ENCODE measurements around the gene BIVM. TPM values are rescaled to one million over a fixed set of nuclear protein-coding genes. Genes with fewer than 3 reads are reported as not detected.

The BIVM gene
- total and polyA plus RNA-seq, 2 donors (not counting 3 experiments of a cell fraction or from before 2014, with no cell fraction given), result 7.7 to 20.3 TPM

GRCh38 chr13:102878481-102878880 lies 79.6 kb downstream of the BIVM start:
- ChIA-PET POLR2A (no interaction called here), CTCF (no interaction called here)
- no peaks in the 10 kb centered on the region for H3K9me1 ChIP-seq (replicated peaks; ENCODE audit: control insufficient read depth, extremely low read depth, insufficient read depth, low read length)
- no peaks in the 10 kb centered on the region for H3K9me3 ChIP-seq (replicated peaks; ENCODE audit: control insufficient read depth, insufficient read depth, low read length)
- dilution Hi-C loops (cut with MboI; ENCODE audit: extremely low pct_ligation_motif_present, low sequenced_read_pairs) (no loop called here), intact Hi-C loops (cut with micrococcal nuclease) (no loop called here)
- no peak overlapping the region for H3K27ac ChIP-seq (ENCODE audit: insufficient read depth, low read depth, low read length)
- H3K4me2 ChIP-seq (ENCODE audit: insufficient read depth, low read length), result no peak overlapping the region
- no peak overlapping the region for H2AFZ ChIP-seq (ENCODE audit: low read depth, low read length)
- FAIRE-seq (no peak), DNase-seq (ENCODE audit: low read depth, low spot score) (peak; percentile 15)
- H3K4me1 ChIP-seq (ENCODE audit: control insufficient read depth, extremely low read depth, insufficient read depth, low read length), result peaks cover 1% of the 10 kb centered on the region
- no peak overlapping the region for H3K4me3 ChIP-seq (replicated peaks in 1 of 3; ENCODE audit: insufficient read depth in 1 of 3, low read depth in 1 of 3, low read length in 3 of 3)
- peaks cover 5 to 6% of the 10 kb centered on the region in 2 experiments for H3K36me3 ChIP-seq (ENCODE audit: control insufficient read depth in 2 of 2, extremely low read depth in 1 of 2, insufficient read depth in 2 of 2, low read length in 2 of 2)
- no peak overlapping the region for H3K9ac ChIP-seq (replicated peaks; ENCODE audit: extremely low read depth, insufficient read depth, low read length)
- no peaks in the 10 kb centered on the region for H4K20me1 ChIP-seq (replicated peaks; ENCODE audit: control insufficient read depth, extremely low read depth, insufficient read depth, low read length)
- no TSS peak for BruUV-seq (replicated peaks)
- H3K79me2 ChIP-seq (ENCODE audit: control insufficient read depth, insufficient read depth, low read length), result no peaks in the 10 kb centered on the region
- H3K27me3 ChIP-seq (ENCODE audit: control insufficient read depth in 2 of 2, insufficient read depth in 2 of 2, low read length in 2 of 2), result no peaks in the 10 kb centered on the region
- TF ChIP-seq MYC (IDR thresholded peaks at IDR 0.05; ENCODE audit: low read depth, low read length) (no peak), POLR2AphosphoS5 (IDR thresholded peaks at IDR 0.05; ENCODE audit: insufficient read depth, low read depth, low read length) (no peak), GATA2 (IDR thresholded peaks at IDR 0.05; ENCODE audit: insufficient read depth, insufficient read length, low read depth, low read length) (no peak), CTCF (IDR thresholded peaks at IDR 0.05; ENCODE audit: extremely low read depth in 1 of 2, insufficient read depth in 1 of 2, low read depth in 1 of 2, low read length in 2 of 2) (no peak)

- no peak for DNase-seq (ENCODE audit: low read depth, low spot score)
- Histone ChIP-seq H3K9ac (replicated peaks; ENCODE audit: extremely low read depth, insufficient read depth, low read length) (no peak overlapping the region), H3K4me2 (ENCODE audit: insufficient read depth, low read length) (no peak overlapping the region), H3K27ac (ENCODE audit: insufficient read depth, low read depth, low read length) (no peak overlapping the region), H3K79me2 (ENCODE audit: control insufficient read depth, insufficient read depth, low read length) (no peaks in the 10 kb centered on the region), H3K4me1 (ENCODE audit: control insufficient read depth, extremely low read depth, insufficient read depth, low read length) (no peaks in the 10 kb centered on the region), H3K36me3 (ENCODE audit: control insufficient read depth in 2 of 2, extremely low read depth in 1 of 2, insufficient read depth in 2 of 2, low read length in 2 of 2) (peaks cover 5 to 6% of the 10 kb centered on the region in 2 experiments), H4K20me1 (replicated peaks; ENCODE audit: control insufficient read depth, extremely low read depth, insufficient read depth, low read length) (no peaks in the 10 kb centered on the region), H2AFZ (ENCODE audit: low read depth, low read length) (no peak overlapping the region), H3K27me3 (ENCODE audit: control insufficient read depth in 2 of 2, insufficient read depth in 2 of 2, low read length in 2 of 2) (no peaks in the 10 kb centered on the region), H3K4me3 (replicated peaks in 1 of 3; ENCODE audit: insufficient read depth in 1 of 3, low read depth in 1 of 3, low read length in 3 of 3) (no peak overlapping the region), H3K9me3 (replicated peaks; ENCODE audit: control insufficient read depth, insufficient read depth, low read length) (no peaks in the 10 kb centered on the region), H3K9me1 (replicated peaks; ENCODE audit: control insufficient read depth, extremely low read depth, insufficient read depth, low read length) (no peaks in the 10 kb centered on the region)
- dilution Hi-C loops (cut with MboI; ENCODE audit: extremely low pct_ligation_motif_present, low sequenced_read_pairs), result no loop called here
- ChIA-PET POLR2A (no interaction called here), CTCF (interaction anchor here (1.7 kb wide), 1 partner anchor 10 kb away, joined by 13 read pairs; no protein-coding TSS in a partner anchor)
- intact Hi-C loops (cut with micrococcal nuclease), result no loop called here
- BruUV-seq (replicated peaks), result no TSS peak
- FAIRE-seq, result no peak
- TF ChIP-seq EZH2 (IDR thresholded peaks at IDR 0.05; ENCODE audit: borderline replicate concordance, low read depth, low read length, severe bottlenecking) (no peak), POLR2AphosphoS5 (IDR thresholded peaks at IDR 0.05; ENCODE audit: insufficient read depth, low read depth, low read length) (no peak), MAX (IDR thresholded peaks at IDR 0.05; ENCODE audit: insufficient read depth, insufficient read length) (no peak), CTCF (IDR thresholded peaks at IDR 0.05; ENCODE audit: extremely low read depth in 1 of 2, insufficient read depth in 1 of 2, low read depth in 1 of 2, low read length in 2 of 2) (no peak), GATA2 (IDR thresholded peaks at IDR 0.05; ENCODE audit: insufficient read depth, insufficient read length, low read depth, low read length) (no peak), POLR2A (IDR thresholded peaks at IDR 0.05; ENCODE audit: low read depth, low read length) (no peak), MYC (IDR thresholded peaks at IDR 0.05; ENCODE audit: low read depth, low read length) (no peak), FOS (IDR thresholded peaks at IDR 0.05; ENCODE audit: borderline replicate concordance, insufficient read depth, low read length) (no peak), JUN (IDR thresholded peaks at IDR 0.05; ENCODE audit: borderline replicate concordance, insufficient read depth, insufficient read length, low read depth) (no peak)
Observed at GRCh38 chr13:102879793-102880499, 81.0 kb downstream of the BIVM start.
